Measurements from ENCODE around the gene ZNF428.

The ZNF428 gene

GRCh38 chr19:43643326-43643725 is 23.9 kb upstream of the ZNF428 start:
- DNase-seq, result no peak
- Histone ChIP-seq H3K4me3 (ENCODE audit: low read depth, low read length) (no peak overlapping the region), H3K27me3 (peaks cover 18% of the 10 kb centered on the region), H3K36me3 (no peaks in the 10 kb centered on the region), H3K4me1 (no peaks in the 10 kb centered on the region), H3K9me3 (no peaks in the 10 kb centered on the region)
- no peak for TF ChIP-seq CTCF (IDR thresholded peaks at IDR 0.05; ENCODE audit: low read depth, low read length)

- H3K4me3 ChIP-seq (ENCODE audit: low read depth, low read length), result no peak overlapping the region
- H3K27me3 ChIP-seq, result peaks cover 21% of the 10 kb centered on the region
- no peaks in the 10 kb centered on the region for H3K9me3 ChIP-seq
- no peaks in the 10 kb centered on the region for H3K36me3 ChIP-seq
- no peaks in the 10 kb centered on the region for H3K4me1 ChIP-seq
- no peak for DNase-seq
- TF ChIP-seq CTCF (IDR thresholded peaks at IDR 0.05; ENCODE audit: low read depth, low read length), result no peak
These were observed 23.1 kb upstream of the ZNF428 start for GRCh38 chr19:43642531-43642930.

GRCh38 chr19:43641333-43641732 is 21.9 kb upstream of the ZNF428 start:
- Histone ChIP-seq H3K4me3 (ENCODE audit: low read depth, low read length) (no peak overlapping the region), H3K36me3 (no peaks in the 10 kb centered on the region), H3K4me1 (no peaks in the 10 kb centered on the region), H3K27me3 (peaks cover 21% of the 10 kb centered on the region), H3K9me3 (no peaks in the 10 kb centered on the region)
- no peak for TF ChIP-seq CTCF (IDR thresholded peaks at IDR 0.05; ENCODE audit: low read depth, low read length)
- no peak for DNase-seq

GRCh38 chr19:43640424-43640757 is 21.0 kb upstream of the ZNF428 start:
- Histone ChIP-seq H3K4me1 (no peaks in the 10 kb centered on the region), H3K4me3 (ENCODE audit: low read depth, low read length) (no peak overlapping the region), H3K9me3 (no peaks in the 10 kb centered on the region), H3K36me3 (no peaks in the 10 kb centered on the region), H3K27me3 (peaks cover 21% of the 10 kb centered on the region)
- TF ChIP-seq CTCF (IDR thresholded peaks at IDR 0.05; ENCODE audit: low read depth, low read length), result no peak
- DNase-seq, result no peak

- Histone ChIP-seq H3K36me3 (no peaks in the 10 kb centered on the region), H3K27me3 (peaks cover 21% of the 10 kb centered on the region), H3K9me3 (no peaks in the 10 kb centered on the region), H3K4me1 (peaks cover 4% of the 10 kb centered on the region), H3K4me3 (ENCODE audit: low read depth, low read length) (peak within 1 kb of the TSS; percentile 19; the same call in 1 of the 2 replicates)
- peak; percentile 36 for DNase-seq
- TF ChIP-seq CTCF (IDR thresholded peaks at IDR 0.05; ENCODE audit: low read depth, low read length), result no peak
These were observed 20.3 kb upstream of the ZNF428 start, which contains the start of gene CADM4 for GRCh38 chr19:43639519-43640423. Gene CADM4 (minus strand): TSS chr19:43639850. CDS start chr19:43639790, 60 bp downstream.

- 0 out of 2 replicates have a peak overlapping the region, but pooled peaks have one; percentile 19 for H3K4me3 ChIP-seq (ENCODE audit: low read depth, low read length)
- TF ChIP-seq CTCF (IDR thresholded peaks at IDR 0.05; ENCODE audit: low read depth, low read length), result no peak
- no peak for DNase-seq
- H3K9me3 ChIP-seq, result no peaks in the 10 kb centered on the region
- H3K36me3 ChIP-seq, result no peaks in the 10 kb centered on the region
- peaks cover 21% of the 10 kb centered on the region for H3K27me3 ChIP-seq
- peaks cover 4% of the 10 kb centered on the region for H3K4me1 ChIP-seq
These were observed 19.6 kb upstream of the ZNF428 start for GRCh38 chr19:43638995-43639518.
